Lower leg skin (tissue), 3 donors: Measurements from ENCODE around the gene CPA5.

Experiments
- CTCF ChIP-seq, 3 donors: fragments of 450-650 bp; IDR thresholded peaks; one replicate each; pipeline ENCODE4 v1.5.1; 2016; ENCODE audit warnings: antibody characterized with exemption in 3 of 3, mild to moderate bottlenecking in 3 of 3, moderate library complexity in 2 of 3
- POLR2A ChIP-seq, 2 donors: fragments of 450-650 bp; IDR thresholded peaks; one replicate each; pipeline ENCODE4 v1.6.1; 2016 to 2017; ENCODE audit warnings: antibody characterized with exemption in 2 of 2, mild to moderate bottlenecking in 1 of 2, moderate library complexity in 1 of 2

GRCh38 chr7:130356121-130356875 lies 11.7 kb downstream of the CPA5 start:
- TF ChIP-seq CTCF (IDR thresholded peaks at IDR 0.05) (no peak), POLR2A (IDR thresholded peaks at IDR 0.05) (no peak)
